ENCODE results near the gene TBC1D21. TPM values are rescaled to one million over a fixed set of nuclear protein-coding genes. Genes with fewer than 3 reads are reported as not detected.

TBC1D21 gene
- polyA plus RNA-seq, 12 donors, result not detected

DNA sequence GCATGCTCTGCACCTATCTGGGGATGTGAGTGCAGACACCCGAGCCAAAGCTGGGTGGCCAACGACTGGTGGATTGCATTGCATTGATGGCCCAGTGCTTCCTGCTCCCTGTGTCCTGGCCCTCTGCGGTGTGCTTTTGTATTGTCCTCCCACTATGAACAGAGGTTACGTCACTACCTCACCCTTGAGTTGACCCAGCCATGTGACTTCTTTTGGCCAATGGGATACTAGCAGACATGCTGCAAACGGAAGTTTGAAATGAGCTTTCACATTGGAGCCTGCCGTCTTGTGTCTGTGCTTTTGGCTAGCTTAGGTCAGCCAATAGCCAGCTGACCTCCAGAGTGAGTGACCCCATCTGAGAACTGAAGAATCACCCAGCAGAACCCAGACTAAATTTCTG, 15.3 kb upstream of the TBC1D21 start:
- no peak for DNase-seq

GRCh38 chr15:73862276-73862675, 11.1 kb upstream of the TBC1D21 start:
- DNase-seq, result no peak

- no peak for DNase-seq
Observed at GRCh38 chr15:73865379-73865778, 8.0 kb upstream of the TBC1D21 start.

- no peak for DNase-seq
Observed at GRCh38 chr15:73865904-73866303, 7.5 kb upstream of the TBC1D21 start.

GRCh38 chr15:73866481-73866880, 6.9 kb upstream of the TBC1D21 start:
- no peak for DNase-seq

- DNase-seq, result no peak
Observed at GRCh38 chr15:73866881-73867410, 6.4 kb upstream of the TBC1D21 start.

DNA sequence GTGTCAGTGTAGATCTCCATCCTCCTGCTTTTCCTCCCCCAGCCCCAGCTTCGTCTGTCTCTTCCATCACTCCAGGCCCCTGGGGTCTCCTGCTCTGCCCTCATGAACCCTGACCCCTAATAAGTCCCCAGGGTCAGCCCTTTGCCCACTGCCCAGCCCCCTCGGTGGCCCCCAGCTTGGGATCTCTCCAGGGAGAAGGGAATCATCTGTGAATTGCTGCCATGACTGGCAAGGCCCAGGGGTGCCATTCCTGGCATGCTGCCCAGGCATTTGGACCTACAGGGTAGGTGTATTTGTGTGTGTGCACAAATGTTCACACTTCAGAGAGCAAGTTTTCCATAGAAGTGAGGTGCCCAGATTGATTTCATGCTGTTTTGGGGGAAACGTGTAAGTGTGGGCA, 5.9 kb upstream of the TBC1D21 start:
- no peak for DNase-seq

- DNase-seq, result no peak
Observed at GRCh38 chr15:73867956-73868355, 5.4 kb upstream of the TBC1D21 start.

DNA sequence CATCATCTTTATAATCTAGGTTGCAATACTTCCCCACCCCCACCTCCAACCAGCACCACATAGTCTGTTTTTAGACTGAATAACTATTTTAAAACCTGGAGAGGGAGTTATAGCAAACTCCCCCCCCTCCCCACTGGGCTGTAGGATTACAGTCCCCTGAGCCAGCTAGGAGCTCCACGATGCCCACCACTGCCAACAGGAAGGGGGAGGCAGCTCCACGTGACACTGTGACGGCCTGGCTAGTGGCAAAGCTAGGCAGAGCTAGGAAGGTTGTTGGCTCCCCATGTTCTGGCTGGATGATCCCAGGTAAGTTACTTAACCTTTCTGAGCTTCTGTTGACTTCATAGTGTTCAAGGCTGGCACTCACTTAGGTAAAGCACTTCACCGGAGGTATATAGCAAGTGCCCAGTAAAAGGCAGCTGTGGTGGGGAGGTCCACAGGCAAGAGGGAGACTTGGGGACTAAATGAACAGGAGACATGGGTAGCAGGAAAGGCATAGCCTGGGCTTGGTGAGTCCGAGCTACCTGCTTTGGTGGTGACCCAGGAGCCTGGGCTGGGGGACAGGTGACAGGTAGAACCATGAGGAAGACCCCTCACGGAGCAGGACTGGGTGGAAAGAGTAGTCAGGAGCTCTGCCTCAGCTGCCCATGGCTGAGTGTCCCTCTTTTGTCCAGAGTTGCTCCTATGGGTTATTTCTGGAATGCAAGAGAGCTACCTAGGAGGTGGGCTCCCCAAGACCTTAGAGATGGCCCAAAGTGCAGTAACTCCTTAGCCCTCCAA, 4.0 kb upstream of the TBC1D21 start:
- DNase-seq, result no peak

DNA sequence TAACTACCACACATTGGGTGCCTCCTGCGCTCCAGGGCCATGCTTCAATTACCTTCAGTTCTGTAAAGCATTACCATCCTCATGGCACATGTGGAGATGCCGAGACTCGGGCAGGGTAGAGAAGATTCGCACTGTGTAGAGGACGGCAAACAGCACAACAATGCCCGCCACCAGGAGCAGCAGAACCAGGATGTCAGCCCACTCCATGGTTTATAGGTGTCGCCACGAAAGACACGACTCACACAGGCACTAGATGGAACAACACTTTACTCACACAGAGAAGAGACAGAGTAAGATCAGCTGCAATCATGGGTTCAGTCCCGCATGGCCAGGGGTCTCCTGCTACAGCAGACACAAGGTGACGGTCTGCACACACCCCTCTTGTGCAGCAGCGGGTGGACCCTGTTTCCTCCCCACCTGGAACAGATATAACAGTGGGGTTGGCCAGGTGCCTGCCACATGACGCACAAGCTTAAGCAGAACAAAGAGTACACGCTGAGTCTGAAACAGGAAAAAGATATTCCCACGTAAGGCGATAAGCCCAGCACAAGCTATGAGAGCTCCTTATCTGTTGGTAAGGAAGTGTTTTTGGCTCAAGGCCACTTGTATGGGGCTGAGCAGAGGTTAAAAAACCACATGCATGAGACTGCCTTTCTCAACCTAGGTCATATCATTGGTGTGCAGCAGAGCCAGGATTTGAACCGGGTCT, 2.5 kb upstream of the TBC1D21 start:
- DNase-seq, result no peak

- no peak for DNase-seq
Observed at GRCh38 chr15:73872346-73872745, 1.0 kb upstream of the TBC1D21 start.

- DNase-seq, result peak; percentile 29
Observed at GRCh38 chr15:73873889-73874511, 636 bp downstream of the TBC1D21 start.

DNA sequence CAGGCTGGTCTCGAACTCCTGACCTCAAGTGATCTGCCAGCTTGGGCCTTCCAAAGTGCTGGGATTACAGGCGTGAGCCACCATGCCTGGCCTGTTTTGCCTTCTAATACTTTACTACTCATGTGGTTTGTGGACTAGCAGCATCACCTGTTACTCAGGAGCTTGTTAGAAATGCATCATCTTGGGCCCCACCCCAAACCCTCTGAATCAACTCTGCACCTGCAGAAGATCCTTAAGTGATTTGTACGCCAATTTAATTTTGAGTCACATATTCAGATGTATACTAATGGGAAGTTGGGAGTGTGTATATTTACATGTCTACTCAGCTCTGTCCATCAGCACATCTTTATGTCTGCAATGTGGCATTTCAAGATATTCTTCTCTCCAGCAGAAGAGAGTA, 6.1 kb downstream of the TBC1D21 start:
- no peak for DNase-seq

DNA sequence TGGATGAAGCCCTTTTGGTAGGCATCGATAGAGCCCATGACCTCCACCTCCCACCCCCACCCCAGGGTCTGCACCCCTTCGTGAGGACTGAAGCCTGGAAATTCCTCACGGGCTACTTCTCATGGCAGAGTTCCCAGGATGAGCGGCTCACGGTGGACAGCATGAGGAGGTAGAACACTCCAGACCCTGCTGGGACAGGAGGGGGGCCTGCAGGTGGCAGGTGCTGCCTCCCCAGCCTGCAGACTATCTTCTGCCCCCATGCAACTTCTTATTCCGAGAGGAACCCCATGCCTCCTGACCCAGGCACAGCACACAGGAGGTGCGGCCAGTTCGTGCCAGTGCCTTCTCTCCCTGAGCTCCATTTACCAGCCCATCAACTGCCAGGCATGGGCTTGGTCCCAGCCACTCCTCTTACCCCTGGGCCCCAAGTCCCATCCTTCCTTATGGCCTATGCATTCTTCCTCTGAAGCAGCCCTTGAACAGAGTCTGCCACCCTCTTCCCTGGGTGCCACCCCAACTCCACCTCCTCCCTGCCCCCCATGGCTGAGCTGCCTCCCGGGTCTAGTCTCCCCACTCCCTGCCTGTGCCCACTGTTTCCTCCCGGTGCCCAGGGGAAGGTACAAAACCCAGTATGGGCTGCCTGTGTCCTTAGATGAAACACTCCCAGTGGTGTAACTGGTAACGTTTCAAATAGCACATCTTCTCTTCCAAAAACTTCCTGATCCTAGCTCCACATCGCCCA, 8.4 kb downstream of the TBC1D21 start:
- DNase-seq, result no peak

DNA sequence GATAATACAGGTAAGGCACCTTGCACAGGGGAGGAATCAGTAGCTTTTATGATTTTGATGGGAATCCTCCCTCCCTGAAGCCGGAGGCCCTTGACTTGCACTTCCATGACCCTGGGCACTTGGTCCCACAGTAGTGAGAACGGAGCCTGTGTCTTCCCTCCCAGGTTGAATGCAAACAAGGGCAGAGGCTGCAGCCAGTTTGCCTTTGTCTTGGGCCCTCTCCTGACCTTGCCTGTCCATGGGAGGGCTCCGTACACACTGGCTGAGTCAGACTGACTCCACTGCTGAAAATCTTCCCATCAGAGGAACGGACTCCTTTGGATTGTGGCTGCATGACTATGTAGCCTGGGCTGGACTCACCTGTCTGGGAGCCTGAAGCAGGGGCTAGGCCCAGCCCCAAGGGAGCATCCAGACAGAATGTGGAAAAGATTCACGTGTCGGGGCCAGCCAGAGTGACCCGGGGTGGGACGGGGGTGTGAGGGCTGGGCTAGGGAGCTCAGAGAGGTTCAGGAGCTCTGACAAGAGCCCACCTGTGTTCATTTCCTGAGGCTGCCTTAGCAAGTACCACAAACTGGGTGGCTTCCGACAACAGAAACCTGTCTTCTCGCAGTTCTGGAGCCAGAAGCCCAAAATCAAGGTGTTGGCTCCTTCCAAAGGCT, 9.5 kb downstream of the TBC1D21 start:
- DNase-seq, result no peak

DNA sequence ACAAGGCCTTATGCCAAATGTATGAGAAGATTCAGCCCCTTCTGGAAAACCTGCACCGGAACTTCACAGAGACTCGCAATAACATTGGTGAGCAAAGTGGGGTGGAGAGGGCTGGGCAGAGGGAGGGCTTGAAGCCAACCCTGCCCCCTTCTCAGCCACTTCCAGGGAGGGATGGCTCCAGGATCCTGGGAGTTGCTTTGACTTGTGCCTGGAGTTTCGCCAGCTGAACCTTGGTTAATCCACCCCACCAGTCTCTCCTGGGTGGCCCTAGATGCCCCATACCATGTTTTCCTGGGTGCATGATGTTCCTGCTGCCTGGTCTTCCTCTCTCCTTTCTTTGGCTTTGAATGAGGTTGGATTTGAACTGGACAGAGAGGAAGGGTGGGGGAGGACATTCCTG, 10.8 kb downstream of the TBC1D21 start:
- no peak for DNase-seq

- DNase-seq, result no peak
Observed at GRCh38 chr15:73885954-73886700, 12.8 kb downstream of the TBC1D21 start.

GRCh38 chr15:73886717-73887345, 13.5 kb downstream of the TBC1D21 start:
- DNase-seq, result no peak

DNA sequence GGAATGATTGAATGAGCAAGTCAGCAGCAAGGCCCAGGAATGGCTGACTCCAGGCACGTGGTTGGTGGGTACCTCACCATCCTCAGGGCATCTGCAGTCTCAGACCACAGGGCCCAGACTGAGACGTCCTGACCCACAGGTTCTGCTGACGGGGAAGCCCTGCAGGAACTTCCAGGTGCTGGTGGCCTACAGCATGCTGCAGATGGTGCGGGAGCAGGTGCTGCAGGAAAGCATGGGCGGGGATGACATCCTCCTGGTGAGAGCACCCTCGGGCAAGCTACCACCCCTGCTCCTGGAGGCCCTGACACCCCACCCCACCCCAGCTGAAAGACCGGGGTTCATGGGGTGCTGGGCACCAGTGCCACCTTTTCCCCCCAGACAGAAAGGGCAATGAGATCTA, 14.1 kb downstream of the TBC1D21 start:
- DNase-seq, result no peak
